Erythroblast (primary cell): Measurements from ENCODE around the gene CILP2.

ENCODE experiments used
- GATA1 ChIP-seq: IDR thresholded peaks from 2 replicates; pipeline ENCODE4 v1.6.1; 2011; ENCODE audit warnings: low read depth, mild to moderate bottlenecking, control low read depth, low read length, moderate library complexity
- POLR2A ChIP-seq: IDR thresholded peaks from 2 replicates; pipeline ENCODE4 v1.6.1; 2011; ENCODE audit warnings: mild to moderate bottlenecking, low read length

DNA sequence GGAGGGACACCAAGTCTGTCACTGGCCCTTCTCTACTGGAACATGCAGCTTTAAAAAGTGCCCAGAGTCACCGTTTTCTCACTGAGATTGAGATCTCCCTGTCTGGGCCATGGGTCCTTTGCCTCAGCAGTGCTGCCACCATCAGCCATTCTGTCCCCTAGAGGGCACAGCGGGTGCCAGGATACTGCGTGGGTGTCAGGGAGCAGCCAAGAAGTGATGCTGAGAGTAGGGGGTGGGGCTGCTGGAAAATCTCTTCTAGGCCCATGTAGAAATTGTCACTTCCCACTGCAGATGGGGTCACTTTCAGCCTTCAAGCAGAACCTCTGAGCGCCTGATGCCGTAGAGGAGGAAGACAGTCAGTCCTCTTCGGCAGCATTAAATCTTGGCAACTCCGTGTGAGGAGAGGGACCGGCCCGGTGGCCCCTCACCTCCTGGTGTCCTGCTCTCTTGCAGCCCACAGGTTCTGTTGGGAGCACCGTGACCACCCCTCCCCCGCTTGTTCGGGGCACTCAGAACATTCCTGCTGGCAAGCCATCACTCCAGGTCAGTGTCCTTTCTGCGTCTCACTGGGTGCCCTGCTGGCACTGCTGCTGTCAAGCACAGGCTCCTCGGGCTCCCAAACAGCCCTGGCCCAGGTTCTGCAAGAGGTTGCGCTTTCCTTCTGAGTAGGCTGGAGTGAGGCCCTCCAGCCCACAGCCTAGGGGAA is 44.1 kb upstream of the CILP2 start:
- no peak for TF ChIP-seq POLR2A
- TF ChIP-seq GATA1: no peak
